Duodenal mucosa (tissue), 2 donors: ENCODE measurements around the gene LPAR1.
"Not testable (repeated sequence)": the region's sequence is repeated elsewhere in the genome, so short reads cannot be mapped to it uniquely, and the experiment has no call there.

Experiments used
- H3K27ac ChIP-seq: one replicate; pipeline ENCODE4 v1.7.0; 2013; ENCODE audit warnings: low read depth, low read length
- H3K27me3 ChIP-seq, 2 donors: one replicate each; pipeline ENCODE4 v1.7.0; 2013; ENCODE audit warnings: low read length in 2 of 2, control low read depth in 1 of 2; ENCODE audit not compliant: insufficient read depth in 2 of 2, control insufficient read depth in 1 of 2
- H3K36me3 ChIP-seq, 2 donors: one replicate each; pipeline ENCODE4 v1.7.0; 2013; ENCODE audit warnings: low read length in 2 of 2, control low read depth in 1 of 2; ENCODE audit not compliant: insufficient read depth in 2 of 2, control insufficient read depth in 1 of 2
- H3K4me1 ChIP-seq, 2 donors: one replicate each; pipeline ENCODE4 v1.7.0; 2013; ENCODE audit warnings: low read length in 2 of 2, control low read depth in 1 of 2; ENCODE audit not compliant: insufficient read depth in 2 of 2, control insufficient read depth in 1 of 2
- H3K4me3 ChIP-seq, 2 donors: one replicate each; pipeline ENCODE4 v1.7.0; 2013; ENCODE audit warnings: low read length in 2 of 2, low read depth in 1 of 2
- H3K9ac ChIP-seq, 2 donors: one replicate each; pipeline ENCODE4 v1.7.0; 2013; ENCODE audit warnings: low read length in 2 of 2, low read depth in 1 of 2
- H3K9me3 ChIP-seq, 2 donors: one replicate each; pipeline ENCODE4 v1.7.0; 2013; ENCODE audit warnings: low read length in 2 of 2, control low read depth in 1 of 2; ENCODE audit not compliant: control insufficient read depth in 1 of 2

Gene LPAR1

DNA sequence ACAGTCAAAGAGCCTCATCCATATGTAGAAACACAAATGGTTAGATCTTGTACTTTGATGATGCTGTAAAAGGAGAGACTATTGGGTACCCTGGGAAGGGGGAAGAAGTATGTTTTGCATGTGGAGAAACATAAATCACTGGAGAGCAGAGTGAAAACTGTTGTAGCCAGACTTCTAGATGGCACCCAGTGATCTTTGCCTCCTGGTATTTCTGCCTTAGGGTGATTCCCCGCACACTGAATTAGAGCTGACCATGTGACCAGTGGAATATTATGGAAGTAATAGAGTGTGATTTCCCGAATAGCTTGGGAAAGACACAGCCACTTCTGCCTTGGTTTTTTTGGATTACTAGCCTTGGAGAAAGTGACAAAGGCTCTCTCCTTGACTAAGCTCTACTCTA is 174.3 kb downstream of the LPAR1 start:
- Histone ChIP-seq H3K27ac (no peak overlapping the region), H3K4me1 (no peaks in the 10 kb centered on the region), H3K4me3 (no peak overlapping the region), H3K9me3 (peaks cover 8 to 22% of the 10 kb centered on the region in 2 donors), H3K9ac (no peak overlapping the region), H3K36me3 (no peaks in the 10 kb centered on the region), H3K27me3 (no peaks in the 10 kb centered on the region)

DNA sequence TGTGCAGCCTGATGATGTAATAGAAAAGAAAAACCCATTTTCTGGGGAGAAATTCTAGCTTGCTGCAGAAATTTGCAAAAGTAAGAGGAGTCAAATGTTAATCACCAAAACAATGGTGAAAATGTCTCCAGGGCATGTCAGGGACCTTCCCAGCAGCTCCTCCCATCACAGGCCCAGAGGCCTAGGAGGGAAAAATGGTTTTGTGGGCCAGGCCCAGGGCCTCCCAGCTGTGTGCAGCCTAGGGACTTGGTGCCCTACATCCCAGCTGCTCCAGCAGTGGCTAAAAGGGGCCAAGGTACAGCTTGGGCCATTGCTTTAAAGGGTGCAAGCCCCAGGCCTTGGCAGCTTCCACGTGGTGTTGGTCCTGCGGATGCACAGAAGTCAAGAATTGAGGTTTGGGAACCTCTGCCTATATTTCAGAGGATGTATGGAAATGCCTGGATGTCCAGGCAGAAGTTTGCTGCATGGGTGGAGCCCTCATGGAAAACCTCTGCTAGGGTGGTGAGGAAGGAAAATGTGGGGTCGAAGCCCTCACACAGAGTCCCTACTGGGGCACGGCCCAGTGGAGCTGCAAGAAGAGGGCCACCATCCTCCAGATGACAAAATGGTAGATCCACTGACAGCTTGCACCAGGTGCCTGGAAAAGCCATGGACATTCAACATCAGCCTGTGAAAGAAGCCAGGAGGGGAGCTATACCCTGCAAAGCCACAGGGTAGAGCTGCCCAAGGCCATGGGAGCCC is 176.7 kb downstream of the LPAR1 start:
- not testable (repeated sequence) for H3K27ac ChIP-seq, H3K36me3 ChIP-seq
- H3K4me3 ChIP-seq = peak overlapping the region in 1 of 2 donors; percentile 38

DNA sequence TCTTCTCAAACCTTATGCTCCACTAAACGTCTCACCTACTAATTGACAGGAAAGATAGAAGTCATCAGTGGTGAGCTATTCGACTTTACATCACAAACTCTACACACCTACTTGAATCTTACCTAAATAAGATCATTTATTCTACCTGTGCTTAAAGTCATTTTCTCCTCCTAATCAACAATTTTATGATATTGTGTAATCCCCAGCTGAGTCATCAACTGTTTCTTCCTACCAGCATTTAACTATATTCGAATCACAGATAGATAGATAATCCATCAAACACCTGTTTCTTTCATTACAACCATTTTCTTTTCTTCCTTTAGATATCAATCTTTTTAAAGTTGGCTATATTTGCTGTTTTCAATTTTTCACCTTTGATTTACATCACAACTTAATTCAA is 181.5 kb downstream of the LPAR1 start:
- H3K4me3 ChIP-seq = no peak overlapping the region
- no peaks in the 10 kb centered on the region for H3K27me3 ChIP-seq
- no peaks in the 10 kb centered on the region for H3K4me1 ChIP-seq
- peaks cover 13 to 25% of the 10 kb centered on the region in 2 donors for H3K9me3 ChIP-seq
- no peaks in the 10 kb centered on the region for H3K36me3 ChIP-seq
- no peak overlapping the region for H3K9ac ChIP-seq
- H3K27ac ChIP-seq = no peak overlapping the region

More for the DNA sequence above, 176.7 kb downstream of the LPAR1 start:
- not testable (repeated sequence) for H3K27me3 ChIP-seq, H3K4me1 ChIP-seq, H3K9ac ChIP-seq
- peaks cover 8 to 22% of the 10 kb centered on the region in 2 donors for H3K9me3 ChIP-seq

DNA sequence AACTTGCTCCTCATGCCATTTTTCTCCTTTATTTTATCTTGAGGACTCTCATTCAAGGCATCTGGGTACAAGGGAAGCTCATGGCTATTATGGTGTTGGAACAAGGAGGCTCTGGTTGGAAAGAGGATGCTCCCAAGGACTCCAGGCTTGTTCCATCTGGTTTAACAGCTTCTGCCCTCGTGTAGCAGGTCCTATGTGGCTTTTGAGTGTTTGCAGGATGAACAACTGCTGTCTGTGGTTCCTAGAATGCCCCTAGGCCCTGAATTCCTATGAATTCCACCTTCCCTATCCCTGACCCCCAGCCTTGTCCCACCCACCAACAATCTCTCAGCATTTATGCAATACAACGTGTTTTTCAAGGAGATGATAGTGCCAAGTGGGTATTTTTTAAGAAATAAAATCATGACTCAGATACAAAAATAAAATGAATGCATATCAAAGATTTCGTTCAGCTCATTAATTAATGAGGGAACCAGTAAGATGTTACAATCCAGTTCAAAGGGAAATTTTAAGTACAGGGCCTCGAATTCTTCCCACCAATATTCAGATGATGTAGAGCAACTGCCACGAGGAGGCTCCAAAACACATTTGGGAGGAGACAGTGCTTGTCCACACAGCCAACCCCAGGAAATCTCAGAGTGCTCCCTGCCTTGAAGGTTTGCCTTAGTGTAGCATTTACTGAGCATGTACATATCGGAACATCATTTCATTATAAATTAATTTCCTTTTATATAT is 187.7 kb downstream of the LPAR1 start:
- Histone ChIP-seq H3K4me1 (no peaks in the 10 kb centered on the region), H3K9ac (no peak overlapping the region), H3K9me3 (peaks cover 5 to 11% of the 10 kb centered on the region in 2 donors), H3K27me3 (no peaks in the 10 kb centered on the region), H3K36me3 (no peaks in the 10 kb centered on the region), H3K4me3 (no peak overlapping the region), H3K27ac (no peak overlapping the region)

DNA sequence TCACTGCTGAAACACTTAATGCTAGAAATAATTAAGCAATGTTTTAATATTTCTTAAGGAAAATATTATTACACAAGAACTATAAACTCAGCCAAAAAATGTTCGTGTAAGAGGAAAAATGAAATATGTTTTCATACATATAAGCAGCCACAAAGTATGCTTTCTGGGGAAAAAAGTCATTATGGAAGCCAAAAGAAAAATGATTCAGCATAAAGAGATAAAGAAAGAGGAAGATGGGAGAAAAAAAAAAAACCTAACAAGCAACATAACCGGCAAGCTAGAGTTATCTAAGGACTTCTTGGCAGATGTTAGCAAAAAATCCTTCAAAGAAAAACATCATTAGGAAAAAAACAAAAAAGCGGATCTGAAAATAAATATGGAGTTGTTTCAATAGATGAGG is 190.6 kb downstream of the LPAR1 start:
- H3K27ac ChIP-seq = no peak overlapping the region
- H3K4me3 ChIP-seq = no peak overlapping the region

DNA sequence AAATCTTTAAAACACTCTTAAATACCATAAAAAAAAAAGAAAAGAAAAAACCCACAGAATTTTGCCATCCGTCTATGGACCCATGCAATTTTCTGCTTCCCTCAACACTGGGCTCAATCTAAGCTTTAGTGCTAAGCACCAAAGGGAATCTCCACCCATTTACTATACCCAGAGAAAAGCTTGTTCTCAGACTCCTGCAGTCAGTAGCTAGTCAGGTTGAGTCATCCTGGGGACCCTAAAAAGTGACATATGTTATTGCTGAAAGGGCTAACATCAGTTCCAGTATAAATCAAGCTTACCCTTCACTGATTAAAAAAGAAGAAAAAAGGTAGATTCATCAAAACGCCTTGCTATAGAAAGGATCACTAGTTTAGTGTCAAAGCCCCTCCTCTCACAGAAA is 192.1 kb downstream of the LPAR1 start:
- H3K4me1 ChIP-seq = no peaks in the 10 kb centered on the region
- no peak overlapping the region for H3K27ac ChIP-seq
- H3K36me3 ChIP-seq = no peaks in the 10 kb centered on the region
- H3K9me3 ChIP-seq = no peaks in the 10 kb centered on the region
- no peak overlapping the region for H3K9ac ChIP-seq
- no peak overlapping the region for H3K4me3 ChIP-seq
- H3K27me3 ChIP-seq = no peaks in the 10 kb centered on the region

More for the DNA sequence above, 190.6 kb downstream of the LPAR1 start:
- Histone ChIP-seq H3K36me3 (no peaks in the 10 kb centered on the region), H3K4me1 (no peaks in the 10 kb centered on the region), H3K27me3 (no peaks in the 10 kb centered on the region), H3K9me3 (no peaks in the 10 kb centered on the region), H3K9ac (no peak overlapping the region)

DNA sequence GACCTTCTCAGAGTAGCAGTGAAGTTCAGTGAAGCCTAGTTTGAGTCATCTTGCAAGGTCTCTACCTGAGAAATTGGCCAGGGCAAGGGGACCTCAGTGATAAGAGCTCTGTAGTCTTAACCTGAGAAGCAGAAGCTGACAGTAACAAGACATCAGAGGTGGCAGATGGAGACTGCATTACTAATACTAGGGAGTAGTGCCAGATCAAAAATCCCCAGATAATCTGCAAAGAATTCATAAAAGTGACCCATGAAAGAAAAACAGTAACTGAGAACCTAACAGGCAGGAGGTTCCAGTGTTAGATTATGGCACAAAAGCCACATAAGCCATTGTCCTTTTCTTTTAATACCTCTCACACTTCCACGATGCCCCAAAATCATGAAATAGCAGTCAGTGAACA is 194.1 kb downstream of the LPAR1 start:
- H3K27me3 ChIP-seq = no peaks in the 10 kb centered on the region

DNA sequence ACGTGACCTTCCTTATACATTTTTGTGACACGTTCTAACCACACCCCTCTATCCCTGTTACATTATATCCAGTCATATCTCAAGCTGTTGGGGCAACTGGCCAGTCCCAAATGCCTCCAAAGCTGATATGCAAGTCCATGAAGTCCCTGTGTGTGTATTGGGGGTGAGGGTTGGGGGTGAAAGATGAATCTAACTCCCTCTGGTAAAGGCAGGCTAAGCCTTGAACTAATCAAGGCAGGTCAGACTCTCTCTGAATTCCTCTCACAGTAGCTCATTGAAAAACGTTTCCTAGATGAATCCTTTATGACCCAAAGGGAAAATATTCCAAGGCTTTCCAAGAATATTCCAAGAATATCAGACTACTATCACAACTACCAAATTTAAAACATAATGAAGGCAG is 195.3 kb downstream of the LPAR1 start:
- H3K27ac ChIP-seq = no peak overlapping the region
- no peaks in the 10 kb centered on the region for H3K4me1 ChIP-seq
- H3K36me3 ChIP-seq = no peaks in the 10 kb centered on the region
- no peaks in the 10 kb centered on the region for H3K27me3 ChIP-seq
- no peak overlapping the region for H3K4me3 ChIP-seq
- H3K9me3 ChIP-seq = no peaks in the 10 kb centered on the region
- no peak overlapping the region for H3K9ac ChIP-seq

More for the DNA sequence above, 194.1 kb downstream of the LPAR1 start:
- Histone ChIP-seq H3K4me1 (no peaks in the 10 kb centered on the region), H3K9ac (no peak overlapping the region), H3K9me3 (no peaks in the 10 kb centered on the region), H3K4me3 (no peak overlapping the region), H3K36me3 (no peaks in the 10 kb centered on the region), H3K27ac (no peak overlapping the region)

DNA sequence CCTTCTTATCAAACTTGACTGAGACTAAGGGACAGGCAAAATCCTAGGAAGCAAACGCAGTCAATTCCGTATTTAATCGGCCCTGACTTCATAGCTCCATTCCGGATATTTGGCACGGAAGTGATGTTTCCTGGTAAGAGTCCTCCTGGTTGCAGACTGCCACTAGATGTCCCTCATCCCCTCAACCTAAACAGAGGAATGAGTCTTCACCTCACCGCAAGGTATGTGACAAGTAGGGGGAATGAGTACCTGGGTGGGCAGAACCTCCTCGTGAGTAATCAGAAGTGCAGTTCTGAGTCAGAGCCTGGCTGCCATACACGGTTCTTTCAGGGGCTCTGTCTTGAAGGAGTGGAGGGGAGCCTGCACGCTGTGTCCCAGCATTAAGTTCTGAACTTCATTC is 196.1 kb downstream of the LPAR1 start:
- H3K9me3 ChIP-seq = no peaks in the 10 kb centered on the region
- no peaks in the 10 kb centered on the region for H3K27me3 ChIP-seq
- H3K36me3 ChIP-seq = no peaks in the 10 kb centered on the region
- no peak overlapping the region for H3K9ac ChIP-seq
- H3K4me3 ChIP-seq = no peak overlapping the region
- H3K4me1 ChIP-seq = no peaks in the 10 kb centered on the region
- no peak overlapping the region for H3K27ac ChIP-seq

DNA sequence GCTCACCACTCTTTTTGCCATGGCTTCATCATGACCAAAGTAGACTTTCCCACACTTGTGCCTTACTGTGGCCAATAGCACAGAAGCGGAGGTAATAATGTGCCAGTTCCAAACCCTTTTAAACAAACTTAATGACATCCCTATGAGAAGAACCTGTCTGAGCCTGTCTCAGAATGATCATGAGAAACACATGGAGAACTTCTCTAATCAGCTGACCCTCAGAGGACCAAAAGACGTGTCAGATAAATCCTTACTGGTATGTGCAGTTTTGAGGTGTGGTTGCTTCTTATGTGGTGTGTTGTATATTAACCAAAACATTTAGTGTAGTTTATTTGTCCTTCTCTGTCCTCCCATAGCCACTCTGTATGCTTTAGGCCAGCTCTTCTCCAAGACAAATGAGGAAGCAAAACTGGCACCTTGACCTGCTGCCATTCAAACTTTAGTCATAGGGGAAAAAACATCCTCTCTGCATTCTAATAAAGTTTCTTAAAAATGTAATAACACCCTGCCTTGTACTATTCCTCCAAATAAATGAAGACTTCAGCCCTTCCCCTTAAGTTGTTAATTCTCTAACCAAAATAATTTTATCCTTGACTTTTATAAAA is 200.8 kb downstream of the LPAR1 start:
- Histone ChIP-seq H3K9ac (no peak overlapping the region), H3K9me3 (no peaks in the 10 kb centered on the region), H3K4me1 (no peaks in the 10 kb centered on the region), H3K4me3 (no peak overlapping the region), H3K27me3 (no peaks in the 10 kb centered on the region), H3K36me3 (no peaks in the 10 kb centered on the region), H3K27ac (no peak overlapping the region)
